MM.1S (cell line): ENCODE measurements around the gene DLG5.

ENCODE experiments used
- DNase-seq: peaks from one replicate; pipeline ENCODE4 v3.0.0-alpha.2; 2015
- H2AFZ ChIP-seq: fragments of 300-600 bp; sonication (generic); 2 replicates; pipeline ENCODE4 v1.6.0; 2016; ENCODE audit warnings: antibody characterized with exemption, low read length
- H3F3A ChIP-seq: fragments of 300-600 bp; sonication (generic); 2 replicates; pipeline ENCODE4 v1.6.1; 2016; ENCODE audit warnings: mild to moderate bottlenecking, antibody characterized with exemption, low read length, moderate library complexity, mixed read lengths; ENCODE audit not compliant: insufficient read depth
- H3K27ac ChIP-seq: fragments of 300-600 bp; sonication (generic); 2 replicates; pipeline ENCODE4 v1.5.1; 2016; ENCODE audit warnings: mild to moderate bottlenecking, low read length
- H3K27me3 ChIP-seq: fragments of 300-600 bp; sonication (generic); replicated peaks from 2 replicates; pipeline ENCODE4 v1.6.0; 2016; ENCODE audit warnings: low read length; ENCODE audit not compliant: insufficient read depth
- H3K36me3 ChIP-seq: fragments of 300-600 bp; sonication (generic); replicated peaks from 2 replicates; pipeline ENCODE4 v1.6.1; 2016; ENCODE audit warnings: mild to moderate bottlenecking, low read length, mixed read lengths; ENCODE audit not compliant: insufficient read depth
- H3K4me1 ChIP-seq: fragments of 300-600 bp; sonication (generic); 2 replicates; pipeline ENCODE4 v1.6.1; 2016; ENCODE audit warnings: low read length, mixed read lengths
- H3K4me2 ChIP-seq: fragments of 300-600 bp; sonication (generic); 2 replicates; pipeline ENCODE4 v1.6.0; 2016; ENCODE audit warnings: low read depth, low read length
- H3K4me3 ChIP-seq: fragments of 300-600 bp; sonication (generic); 2 replicates; pipeline ENCODE4 v1.5.1; 2016; ENCODE audit warnings: low read length, mixed read lengths
- H3K79me2 ChIP-seq: fragments of 300-600 bp; sonication (generic); 2 replicates; pipeline ENCODE4 v1.6.1; 2016; ENCODE audit warnings: mixed run types, low read length, mixed read lengths
- H3K9ac ChIP-seq: fragments of 300-600 bp; sonication (generic); 2 replicates; pipeline ENCODE4 v1.6.1; 2016; ENCODE audit warnings: low read length, mixed read lengths
- H3K9me2 ChIP-seq: fragments of 300-600 bp; sonication (generic); replicated peaks from 2 replicates; pipeline ENCODE4 v1.6.1; 2016; ENCODE audit warnings: mild to moderate bottlenecking, low read length, mixed read lengths; ENCODE audit not compliant: insufficient read depth
- H3K9me3 ChIP-seq: fragments of 300-600 bp; sonication (generic); replicated peaks from 2 replicates; pipeline ENCODE4 v1.6.1; 2016; ENCODE audit warnings: mild to moderate bottlenecking, low read length, mixed read lengths; ENCODE audit not compliant: insufficient read depth
- H4K20me1 ChIP-seq: fragments of 300-600 bp; sonication (generic); 2 replicates; pipeline ENCODE4 v1.6.1; 2016; ENCODE audit warnings: mild to moderate bottlenecking, low read length, moderate library complexity, mixed read lengths; ENCODE audit not compliant: insufficient read depth
- EZH2 ChIP-seq: fragments of 300-600 bp; sonication (generic); optimal IDR thresholded peaks from 2 replicates; pipeline ENCODE3; 2017; ENCODE audit warnings: low read depth, mild to moderate bottlenecking, antibody characterized with exemption, low read length, mixed read lengths
- EZH2phosphoT487 ChIP-seq: fragments of 300-600 bp; sonication (generic); IDR thresholded peaks from 2 replicates; pipeline ENCODE4 v1.6.1; 2018; ENCODE audit warnings: antibody characterized with exemption, low read length
- TF ChIP-seq, protein P1 (sequence below): fragments of 300-600 bp; sonication (generic); IDR thresholded peaks from 2 replicates; pipeline ENCODE4 v1.5.1; 2016; ENCODE audit warnings: antibody characterized with exemption, low read length, mixed read lengths

The DLG5 gene

DNA sequence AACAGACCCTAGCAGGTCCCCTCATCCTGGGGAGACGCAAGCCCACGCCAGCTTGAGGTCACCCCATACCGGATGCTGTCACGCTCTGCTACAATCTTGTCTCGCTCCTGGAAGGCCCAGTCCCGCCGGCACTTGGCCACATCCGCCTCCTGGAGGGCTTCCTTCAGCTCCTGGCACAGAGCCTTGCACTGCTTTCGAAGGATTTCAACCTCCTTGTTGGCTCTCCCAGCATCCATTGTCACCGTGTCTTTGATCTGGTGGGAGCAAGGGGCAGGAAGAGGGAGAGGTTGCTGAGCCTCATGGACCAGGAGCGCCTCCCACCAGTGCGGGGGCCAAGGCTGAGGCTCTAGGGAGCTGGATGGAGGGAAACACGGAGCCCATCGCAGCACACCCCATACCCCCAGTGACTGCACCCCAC, 90.9 kb downstream of the DLG5 start:
- H2AFZ ChIP-seq: no peak overlapping the region
- H3K27ac ChIP-seq: peak overlapping the region; percentile 83
- H3K4me1 ChIP-seq: peaks cover 10% of the 10 kb centered on the region
- no peaks in the 10 kb centered on the region for H3K79me2 ChIP-seq
- 0 out of 2 replicates have a peak, but pooled peaks cover 4% of the 10 kb centered on the region for H3F3A ChIP-seq
- H3K36me3 ChIP-seq: no peaks in the 10 kb centered on the region
- TF ChIP-seq EZH2phosphoT487: no peak
- TF ChIP-seq, protein P1, sequence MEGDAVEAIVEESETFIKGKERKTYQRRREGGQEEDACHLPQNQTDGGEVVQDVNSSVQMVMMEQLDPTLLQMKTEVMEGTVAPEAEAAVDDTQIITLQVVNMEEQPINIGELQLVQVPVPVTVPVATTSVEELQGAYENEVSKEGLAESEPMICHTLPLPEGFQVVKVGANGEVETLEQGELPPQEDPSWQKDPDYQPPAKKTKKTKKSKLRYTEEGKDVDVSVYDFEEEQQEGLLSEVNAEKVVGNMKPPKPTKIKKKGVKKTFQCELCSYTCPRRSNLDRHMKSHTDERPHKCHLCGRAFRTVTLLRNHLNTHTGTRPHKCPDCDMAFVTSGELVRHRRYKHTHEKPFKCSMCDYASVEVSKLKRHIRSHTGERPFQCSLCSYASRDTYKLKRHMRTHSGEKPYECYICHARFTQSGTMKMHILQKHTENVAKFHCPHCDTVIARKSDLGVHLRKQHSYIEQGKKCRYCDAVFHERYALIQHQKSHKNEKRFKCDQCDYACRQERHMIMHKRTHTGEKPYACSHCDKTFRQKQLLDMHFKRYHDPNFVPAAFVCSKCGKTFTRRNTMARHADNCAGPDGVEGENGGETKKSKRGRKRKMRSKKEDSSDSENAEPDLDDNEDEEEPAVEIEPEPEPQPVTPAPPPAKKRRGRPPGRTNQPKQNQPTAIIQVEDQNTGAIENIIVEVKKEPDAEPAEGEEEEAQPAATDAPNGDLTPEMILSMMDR: no peak
- H3K9me2 ChIP-seq: no peaks in the 10 kb centered on the region
- H4K20me1 ChIP-seq: no peaks in the 10 kb centered on the region
- peak overlapping the region; percentile 49 for H3K9ac ChIP-seq
- DNase-seq: no peak
- no peaks in the 10 kb centered on the region for H3K27me3 ChIP-seq
- peak overlapping the region; percentile 62 for H3K4me2 ChIP-seq
- H3K9me3 ChIP-seq: no peaks in the 10 kb centered on the region
- H3K4me3 ChIP-seq: 0 out of 2 replicates have a peak overlapping the region, but pooled peaks have one; percentile 25

DNA sequence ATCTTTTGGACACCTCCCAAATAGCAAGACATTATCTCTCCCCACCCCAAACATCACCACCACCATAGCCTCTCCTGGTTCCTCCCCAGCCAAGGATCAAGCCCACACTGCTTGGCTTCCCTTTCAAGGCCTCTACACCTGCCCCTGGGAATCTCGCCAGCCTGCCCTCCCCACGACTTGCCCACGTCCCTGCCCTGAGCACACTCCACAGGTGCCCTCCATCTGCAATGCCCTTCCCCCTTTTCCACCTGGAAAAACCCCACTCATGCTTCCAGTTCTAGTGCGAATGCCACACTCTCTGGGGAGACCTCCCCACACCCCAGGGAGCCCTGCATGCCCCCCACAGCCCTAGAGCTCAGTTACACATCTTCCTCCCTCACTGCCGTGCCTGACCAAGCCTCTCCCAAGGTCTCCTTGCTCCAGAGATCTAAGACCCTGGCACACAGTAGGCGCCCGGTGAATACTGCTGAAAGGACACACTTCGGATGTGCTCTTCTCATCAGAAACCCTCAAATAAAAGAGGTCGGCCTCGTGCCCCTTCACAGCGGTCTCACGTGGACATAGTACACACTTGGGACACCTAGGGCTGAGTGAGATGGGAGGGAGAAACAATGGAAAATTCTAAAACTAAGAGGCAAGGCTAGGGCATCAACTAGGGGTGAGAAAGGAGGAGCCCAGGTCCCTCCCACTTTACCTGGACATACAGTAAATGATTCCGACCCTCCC, 91.4 kb downstream of the DLG5 start:
- Histone ChIP-seq H3K27me3 (no peaks in the 10 kb centered on the region), H3K4me2 (no peak overlapping the region), H3K4me3 (no peak overlapping the region), H3K27ac (no peak overlapping the region), H3K9ac (no peak overlapping the region), H2AFZ (no peak overlapping the region), H3K9me2 (no peaks in the 10 kb centered on the region), H3K4me1 (peaks cover 10% of the 10 kb centered on the region), H4K20me1 (no peaks in the 10 kb centered on the region), H3F3A (0 out of 2 replicates have a peak, but pooled peaks cover 4% of the 10 kb centered on the region), H3K36me3 (no peaks in the 10 kb centered on the region), H3K9me3 (no peaks in the 10 kb centered on the region), H3K79me2 (no peaks in the 10 kb centered on the region)
- TF ChIP-seq EZH2: no peak
- TF ChIP-seq EZH2phosphoT487: no peak
- TF ChIP-seq, protein P1: no peak
- DNase-seq: no peak

DNA sequence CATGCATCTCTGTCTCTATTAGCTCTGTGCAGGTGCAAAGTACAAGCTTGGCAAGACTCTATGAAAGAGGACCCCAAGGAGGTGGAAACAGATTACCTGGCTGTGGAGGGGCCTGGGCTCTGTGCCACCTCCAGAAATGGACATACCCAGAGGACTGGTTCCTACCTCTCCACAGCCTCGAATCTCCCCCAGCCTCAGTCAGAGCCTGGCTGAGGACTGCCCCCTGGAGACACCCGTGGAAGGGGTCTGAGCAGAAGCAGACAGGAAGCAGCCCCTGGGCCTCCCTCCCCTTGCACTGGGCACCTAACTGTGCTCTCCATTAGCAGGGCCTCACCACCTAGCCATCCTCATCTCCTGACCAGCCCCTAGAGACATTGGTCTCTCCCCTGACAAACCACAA, 92.0 kb downstream of the DLG5 start:
- H2AFZ ChIP-seq: no peak overlapping the region
- no peaks in the 10 kb centered on the region for H3K27me3 ChIP-seq
- no peaks in the 10 kb centered on the region for H3K9me2 ChIP-seq
- H4K20me1 ChIP-seq: no peaks in the 10 kb centered on the region
- H3K9me3 ChIP-seq: no peaks in the 10 kb centered on the region
- TF ChIP-seq EZH2phosphoT487: no peak
- no peak for TF ChIP-seq EZH2
- TF ChIP-seq, protein P1: no peak
- H3K36me3 ChIP-seq: no peaks in the 10 kb centered on the region
- no peak for DNase-seq
- H3K27ac ChIP-seq: no peak overlapping the region
- H3K9ac ChIP-seq: no peak overlapping the region
- H3F3A ChIP-seq: 0 out of 2 replicates have a peak, but pooled peaks cover 4% of the 10 kb centered on the region
- H3K79me2 ChIP-seq: no peaks in the 10 kb centered on the region
- H3K4me3 ChIP-seq: no peak overlapping the region
- no peak overlapping the region for H3K4me2 ChIP-seq
- H3K4me1 ChIP-seq: peaks cover 10% of the 10 kb centered on the region
